Lower lobe of right lung (tissue), 2 donors: ENCODE results near the gene NYNRIN. TPM values are rescaled to one million over a fixed set of nuclear protein-coding genes. Genes with fewer than 3 reads are reported as not detected.

ENCODE experiments used
- ATAC-seq, 2 donors: fragments of 200-7000 bp; cut with Tn5 transposase; one replicate each; pipeline ENCODE4 v1.9.1; 2020 to 2022; ENCODE audit warnings: mild to moderate bottlenecking in 2 of 2, moderate library complexity in 2 of 2
- DNase-seq: peaks from one replicate; pipeline ENCODE4 v3.0.0-alpha.2; 2020
- H3K27ac ChIP-seq: fragments of 200-600 bp; one replicate; pipeline ENCODE4 v1.8.0; 2022
- H3K27me3 ChIP-seq: fragments of 200-600 bp; one replicate; pipeline ENCODE4 v1.8.0; 2022; ENCODE audit warnings: low read depth
- H3K36me3 ChIP-seq: fragments of 200-600 bp; one replicate; pipeline ENCODE4 v1.8.0; 2022; ENCODE audit warnings: mild to moderate bottlenecking
- H3K4me1 ChIP-seq: fragments of 200-600 bp; one replicate; pipeline ENCODE4 v1.8.0; 2022
- H3K4me3 ChIP-seq: fragments of 200-600 bp; one replicate; pipeline ENCODE4 v1.8.0; 2022; ENCODE audit warnings: mild to moderate bottlenecking
- H3K9me3 ChIP-seq: fragments of 200-600 bp; one replicate; pipeline ENCODE4 v1.8.0; 2022
- intact Hi-C: fragments of 100-400 bp; cut with DNase I; formaldehyde crosslinking; loops from one replicate; pipeline ENCODE4 v1.11.0; 2022
- total RNA-seq: library from RNA; stranded (reverse); fragmentation: NEBNext Ultra II Directional; extraction: Animal tissue kit (Norgen Biotek cat#: 25700); gene quantifications from one replicate; pipeline ENCODE4 v1.2.1, GENCODE V29; 2021
- TF ChIP-seq, protein P1 (sequence below): fragments of 200-600 bp; IDR thresholded peaks from one replicate; pipeline ENCODE4 v1.8.0; 2022; ENCODE audit warnings: antibody characterized with exemption, mild to moderate bottlenecking
- donor health status: DM: no; HTN: yes; CAD: no; lungs with severe emphysema.

NYNRIN gene
- total RNA-seq, 1 donor from 2014 or later = 17.9 TPM

DNA sequence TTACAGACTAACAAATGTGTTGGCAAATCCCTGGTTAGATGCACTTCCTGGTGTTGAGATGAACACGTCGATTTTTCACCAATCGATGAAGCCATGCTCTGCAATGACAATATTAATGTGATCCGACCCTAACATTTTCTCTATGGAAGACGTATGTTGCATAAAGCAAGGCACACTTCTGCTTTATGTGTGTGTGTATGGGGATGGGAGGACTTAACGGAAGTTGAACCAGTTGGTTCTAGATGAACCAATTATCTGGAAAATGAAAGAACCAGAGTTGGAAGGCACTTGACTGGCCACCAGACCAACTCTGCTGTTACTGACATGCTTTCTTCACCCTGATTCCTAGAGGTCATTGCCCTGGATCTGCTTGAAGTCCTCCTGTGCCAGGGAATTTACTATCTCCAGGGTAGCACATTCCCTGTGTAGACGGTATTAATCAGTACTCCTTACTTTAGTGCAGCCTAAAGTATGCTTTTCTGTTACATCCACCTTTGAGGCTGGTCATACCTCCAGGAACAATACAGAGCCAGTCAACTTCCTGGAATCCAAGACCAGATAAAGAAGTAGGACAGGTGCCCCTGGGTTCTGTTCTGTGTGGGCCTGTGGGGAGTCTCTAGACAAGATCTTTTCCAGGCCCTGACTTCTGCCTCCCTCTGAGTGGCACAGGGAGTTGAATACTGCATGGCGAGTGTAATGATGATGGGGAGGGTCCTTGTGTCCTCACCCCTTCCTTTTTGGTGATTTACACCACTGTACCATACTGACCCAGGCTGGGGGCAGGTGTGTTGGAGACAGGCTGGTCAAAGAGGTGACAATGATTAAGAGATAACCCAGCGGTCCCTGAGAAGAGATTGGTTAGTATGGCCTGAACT lies 39.7 kb downstream of the NYNRIN start:
- Histone ChIP-seq H3K27ac (peak overlapping the region; percentile 70), H3K36me3 (peaks cover 74% of the 10 kb centered on the region), H3K27me3 (no peaks in the 10 kb centered on the region), H3K9me3 (no peaks in the 10 kb centered on the region), H3K4me1 (peaks cover 65% of the 10 kb centered on the region), H3K4me3 (no peak overlapping the region)
- intact Hi-C loops = loop anchor here (5.0 kb wide), 1 partner anchor 111 kb away; no protein-coding TSS in a partner anchor
- TF ChIP-seq, protein P1, sequence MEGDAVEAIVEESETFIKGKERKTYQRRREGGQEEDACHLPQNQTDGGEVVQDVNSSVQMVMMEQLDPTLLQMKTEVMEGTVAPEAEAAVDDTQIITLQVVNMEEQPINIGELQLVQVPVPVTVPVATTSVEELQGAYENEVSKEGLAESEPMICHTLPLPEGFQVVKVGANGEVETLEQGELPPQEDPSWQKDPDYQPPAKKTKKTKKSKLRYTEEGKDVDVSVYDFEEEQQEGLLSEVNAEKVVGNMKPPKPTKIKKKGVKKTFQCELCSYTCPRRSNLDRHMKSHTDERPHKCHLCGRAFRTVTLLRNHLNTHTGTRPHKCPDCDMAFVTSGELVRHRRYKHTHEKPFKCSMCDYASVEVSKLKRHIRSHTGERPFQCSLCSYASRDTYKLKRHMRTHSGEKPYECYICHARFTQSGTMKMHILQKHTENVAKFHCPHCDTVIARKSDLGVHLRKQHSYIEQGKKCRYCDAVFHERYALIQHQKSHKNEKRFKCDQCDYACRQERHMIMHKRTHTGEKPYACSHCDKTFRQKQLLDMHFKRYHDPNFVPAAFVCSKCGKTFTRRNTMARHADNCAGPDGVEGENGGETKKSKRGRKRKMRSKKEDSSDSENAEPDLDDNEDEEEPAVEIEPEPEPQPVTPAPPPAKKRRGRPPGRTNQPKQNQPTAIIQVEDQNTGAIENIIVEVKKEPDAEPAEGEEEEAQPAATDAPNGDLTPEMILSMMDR = no peak
- DNase-seq (no peak), ATAC-seq (no peak)

DNA sequence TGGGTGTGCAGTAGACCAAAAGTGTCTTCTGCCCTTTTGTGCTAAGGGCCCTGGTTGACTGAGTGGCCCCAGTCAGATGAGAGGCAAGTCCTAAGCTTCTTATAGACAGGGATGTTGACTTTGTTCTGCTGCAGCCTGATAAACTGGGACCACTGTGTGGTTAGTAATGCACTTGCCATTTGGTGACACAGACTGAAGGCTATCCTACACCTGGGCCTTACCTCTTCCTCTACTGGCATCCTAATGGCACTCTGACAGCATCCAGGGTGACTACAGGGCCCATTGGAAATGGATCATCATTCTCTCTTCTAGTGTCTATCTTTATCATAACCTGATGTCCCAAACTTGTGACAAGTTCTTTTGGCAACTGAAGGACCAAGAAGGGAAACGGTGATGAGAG lies 40.5 kb downstream of the NYNRIN start:
- TF ChIP-seq, protein P1 = no peak
- ATAC-seq = no peak
- Histone ChIP-seq H3K36me3 (peaks cover 66% of the 10 kb centered on the region), H3K9me3 (no peaks in the 10 kb centered on the region), H3K4me3 (no peak overlapping the region), H3K4me1 (peaks cover 67% of the 10 kb centered on the region), H3K27me3 (no peaks in the 10 kb centered on the region), H3K27ac (no peak overlapping the region)
- intact Hi-C loops = loop anchor here (5.0 kb wide), 1 partner anchor 112 kb away; no protein-coding TSS in a partner anchor
- DNase-seq = no peak

DNA sequence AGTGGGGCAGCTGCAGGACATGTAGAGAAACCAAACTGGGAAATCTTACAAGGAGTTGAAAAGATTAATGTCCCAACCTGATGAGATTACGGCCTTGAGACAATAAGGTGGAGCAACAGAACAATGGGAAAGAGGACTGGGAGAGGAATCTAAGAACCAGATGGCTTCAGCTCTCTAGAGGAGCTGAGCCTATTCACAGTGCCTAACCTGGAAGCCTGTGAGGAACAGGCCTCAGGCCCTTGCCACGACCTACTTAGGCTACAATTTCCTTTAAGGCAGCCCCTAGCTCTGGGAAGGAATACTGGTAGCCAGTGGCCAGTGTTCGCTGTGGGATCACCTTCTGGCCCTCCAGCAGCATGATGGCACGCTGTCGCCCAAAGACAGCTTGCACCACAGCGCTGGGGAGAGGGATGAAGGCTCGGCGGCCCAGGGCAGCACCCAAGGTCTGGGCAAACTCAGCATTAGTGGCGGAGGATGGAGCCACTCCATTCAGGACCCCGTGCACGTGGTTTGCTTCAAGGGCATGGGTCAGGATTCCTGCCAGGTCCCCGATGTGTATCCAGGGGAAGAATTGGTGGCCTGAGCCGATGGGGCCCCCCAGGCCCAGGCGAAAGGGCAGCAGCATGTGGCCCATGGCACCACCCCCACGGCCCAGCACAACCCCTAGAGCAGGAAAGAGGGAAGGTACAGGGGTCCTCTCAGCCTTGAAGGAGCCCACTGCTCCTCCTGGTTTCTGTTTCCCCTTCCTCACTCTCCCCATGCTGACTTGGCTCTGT lies 41.2 kb downstream of the NYNRIN start:
- Histone ChIP-seq H3K27me3 (no peaks in the 10 kb centered on the region), H3K27ac (no peak overlapping the region), H3K9me3 (no peaks in the 10 kb centered on the region), H3K36me3 (peaks cover 58% of the 10 kb centered on the region), H3K4me1 (peaks cover 67% of the 10 kb centered on the region), H3K4me3 (no peak overlapping the region)
- no peak for ATAC-seq
- intact Hi-C loops = loop anchor here (5.0 kb wide), 1 partner anchor 113 kb away; no protein-coding TSS in a partner anchor
- no peak for DNase-seq
- TF ChIP-seq, protein P1 = no peak

DNA sequence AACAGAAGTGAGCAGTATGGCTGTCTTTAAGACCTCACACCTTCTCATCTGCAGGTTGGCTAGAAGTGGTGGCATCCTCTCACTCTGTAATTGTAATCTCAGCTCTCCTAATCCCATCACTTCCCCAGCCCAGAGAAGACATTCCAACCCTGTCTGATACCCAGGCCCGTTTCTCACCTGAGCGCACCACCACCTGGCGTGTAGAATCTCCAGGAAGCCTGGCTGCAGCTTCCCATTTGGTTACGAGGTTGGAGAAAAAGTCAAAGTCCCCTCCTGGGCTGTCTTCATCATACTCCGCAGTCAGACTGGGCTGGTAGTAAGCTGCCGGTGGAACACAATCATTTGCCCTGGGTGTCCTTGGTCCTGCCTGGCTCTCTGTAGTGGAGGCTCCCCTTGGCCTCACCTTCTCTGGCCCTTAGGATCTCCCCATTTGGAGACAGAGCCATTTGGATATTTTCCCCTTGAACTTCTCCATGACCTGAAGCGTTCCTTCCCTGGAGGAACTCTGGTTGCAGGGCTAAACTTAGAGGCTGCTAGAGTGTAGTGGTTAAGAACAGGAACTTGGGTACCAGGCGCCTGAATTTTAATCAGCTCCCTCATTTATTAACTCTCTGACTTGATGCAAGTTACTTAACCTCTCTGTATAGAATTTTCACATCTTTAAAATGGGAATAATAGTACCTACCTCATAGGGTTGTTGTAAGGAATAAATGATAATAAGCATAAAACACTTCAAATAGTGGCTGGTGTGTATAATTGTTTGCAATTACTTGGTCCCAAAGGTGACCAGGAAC lies 42.0 kb downstream of the NYNRIN start:
- Histone ChIP-seq H3K27me3 (no peaks in the 10 kb centered on the region), H3K27ac (peak overlapping the region; percentile 99), H3K4me1 (peaks cover 67% of the 10 kb centered on the region), H3K4me3 (no peak overlapping the region), H3K36me3 (peaks cover 53% of the 10 kb centered on the region), H3K9me3 (no peaks in the 10 kb centered on the region)
- TF ChIP-seq, protein P1 = no peak
- ATAC-seq = no peak
- intact Hi-C loops = no loop called here
- no peak for DNase-seq

DNA sequence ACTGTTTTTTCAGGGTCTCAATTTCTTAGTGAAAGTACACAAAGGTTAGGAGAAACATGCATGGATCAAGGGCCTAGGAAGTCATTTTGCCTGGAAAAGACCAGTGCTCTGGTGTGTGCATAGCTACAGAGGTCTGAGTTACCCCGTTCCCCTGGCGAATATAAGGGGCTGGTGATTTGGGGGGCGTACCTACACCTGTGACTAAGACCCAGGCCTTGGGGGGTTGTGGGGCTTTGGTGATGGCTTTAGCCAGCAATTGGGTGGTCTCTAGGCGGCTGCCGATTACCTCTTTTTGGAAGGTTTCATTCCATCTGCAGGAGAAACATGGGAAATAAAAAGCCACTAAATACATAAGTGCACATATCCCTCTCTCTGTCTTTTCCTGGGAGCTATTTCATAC lies 42.7 kb downstream of the NYNRIN start:
- peak overlapping the region; percentile 99 for H3K27ac ChIP-seq
- no peak for DNase-seq
- intact Hi-C loops = no loop called here
- H3K9me3 ChIP-seq = no peaks in the 10 kb centered on the region
- no peaks in the 10 kb centered on the region for H3K27me3 ChIP-seq
- TF ChIP-seq, protein P1 = no peak
- H3K36me3 ChIP-seq = peaks cover 46% of the 10 kb centered on the region
- H3K4me3 ChIP-seq = peak overlapping the region; percentile 82
- peaks cover 61% of the 10 kb centered on the region for H3K4me1 ChIP-seq
- ATAC-seq = no peak
